Forelimb muscle (tissue), 1 donor: ENCODE results near the gene GRK7. TPM values are rescaled to one million over a fixed set of nuclear protein-coding genes. Genes with fewer than 3 reads are reported as not detected.

Experiments
- DNase-seq: peaks from one replicate; pipeline ENCODE4 v3.0.0-alpha.2; 2013; ENCODE audit warnings: low read depth
- polyA plus RNA-seq: library from polyadenylated mRNA; unstranded; fragments of 120-200 nt; gene quantifications from one replicate; pipeline ENCODE4 v1.2.1, GENCODE V29; 2013; ENCODE audit not compliant: insufficient read length

GRK7 gene, protein sequence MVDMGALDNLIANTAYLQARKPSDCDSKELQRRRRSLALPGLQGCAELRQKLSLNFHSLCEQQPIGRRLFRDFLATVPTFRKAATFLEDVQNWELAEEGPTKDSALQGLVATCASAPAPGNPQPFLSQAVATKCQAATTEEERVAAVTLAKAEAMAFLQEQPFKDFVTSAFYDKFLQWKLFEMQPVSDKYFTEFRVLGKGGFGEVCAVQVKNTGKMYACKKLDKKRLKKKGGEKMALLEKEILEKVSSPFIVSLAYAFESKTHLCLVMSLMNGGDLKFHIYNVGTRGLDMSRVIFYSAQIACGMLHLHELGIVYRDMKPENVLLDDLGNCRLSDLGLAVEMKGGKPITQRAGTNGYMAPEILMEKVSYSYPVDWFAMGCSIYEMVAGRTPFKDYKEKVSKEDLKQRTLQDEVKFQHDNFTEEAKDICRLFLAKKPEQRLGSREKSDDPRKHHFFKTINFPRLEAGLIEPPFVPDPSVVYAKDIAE (N-terminal part only)
- 0.10 TPM for polyA plus RNA-seq

- DNase-seq, result no peak
These were observed at the start of gene GRK7 for GRCh38 chr3:141763088-141763750. Gene GRK7, plus strand, starts transcription at chr3:141763408. Its CDS starts 14,877 bp downstream, at chr3:141778285.

DNA sequence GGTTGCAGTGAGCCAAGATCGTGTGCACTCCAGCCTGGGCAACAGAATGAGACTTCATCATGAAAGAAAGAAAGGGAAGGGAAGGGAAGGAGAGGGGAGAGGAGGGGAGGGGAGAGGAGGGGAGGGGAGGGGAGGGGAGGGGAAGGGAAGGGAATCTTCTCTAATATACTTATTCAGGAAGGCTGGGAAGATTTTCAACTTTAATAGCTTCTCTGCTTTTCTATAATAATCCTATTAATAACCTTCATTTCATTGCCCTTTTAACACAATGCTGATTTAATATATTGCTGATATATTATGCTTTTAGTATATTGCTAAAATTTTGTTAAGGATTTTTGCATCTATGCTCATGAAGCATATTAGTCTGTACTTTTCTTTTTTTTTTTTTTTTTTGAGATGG is 48.5 kb upstream of the GRK7 start:
- no peak for DNase-seq

GRCh38 chr3:141722081-141722480 is 41.1 kb upstream of the GRK7 start:
- no peak for DNase-seq

DNA sequence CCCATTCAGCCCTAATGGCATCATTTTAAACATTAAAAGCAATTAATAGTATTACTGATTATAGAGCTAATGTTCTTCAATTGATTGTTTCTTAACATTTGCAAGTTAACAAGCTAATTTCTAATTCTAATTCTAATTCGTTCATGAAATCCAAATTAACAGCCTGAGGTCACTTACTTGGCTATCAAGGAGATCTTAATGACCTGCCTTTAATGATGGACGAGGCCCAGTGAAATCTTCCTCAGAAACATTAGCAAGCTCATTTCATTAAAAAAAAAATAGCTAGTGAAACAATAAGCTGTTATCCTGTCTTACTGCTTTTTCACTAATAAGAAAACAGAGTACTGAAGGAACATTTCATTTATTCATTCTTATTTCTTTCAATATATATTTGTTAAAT is 40.6 kb upstream of the GRK7 start:
- no peak for DNase-seq

DNA sequence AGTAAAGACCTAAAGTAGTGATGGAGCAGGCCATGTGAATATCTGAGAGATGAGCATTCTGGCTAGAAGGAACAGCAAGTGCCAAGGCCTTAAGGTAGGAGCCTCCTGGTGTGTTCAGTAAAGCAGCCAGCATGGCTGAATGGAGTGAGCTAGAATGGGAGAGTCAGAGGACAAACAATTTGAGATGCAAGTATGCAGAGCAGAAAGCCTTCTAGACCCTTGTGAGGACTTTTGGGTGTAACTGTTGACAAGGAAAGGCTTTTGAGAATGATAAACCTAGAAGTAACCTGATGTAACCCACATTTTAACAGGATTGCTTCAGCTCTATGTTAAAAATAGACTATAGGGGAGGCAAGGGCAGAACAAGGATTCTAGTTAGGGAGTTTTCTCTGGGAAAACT is 40.0 kb upstream of the GRK7 start:
- DNase-seq, result no peak

DNA sequence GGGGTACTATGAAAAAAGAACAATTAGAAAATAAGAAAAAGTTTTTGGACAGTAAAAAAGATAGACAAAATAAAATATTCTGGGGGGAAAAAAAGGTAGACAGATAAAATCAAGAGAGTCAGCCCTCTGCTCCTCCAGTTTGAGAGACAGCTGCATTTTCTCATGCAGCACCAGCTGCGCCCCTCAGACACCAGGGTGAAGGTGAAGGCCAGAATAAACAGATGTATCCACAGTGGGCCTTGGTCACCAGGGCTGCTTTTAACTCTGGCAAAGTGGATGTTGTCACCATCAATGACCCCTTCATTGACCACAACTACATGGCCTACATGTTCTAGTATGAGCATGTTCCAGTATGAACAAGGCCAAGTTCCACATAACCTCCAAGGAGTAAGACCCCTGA is 39.0 kb upstream of the GRK7 start:
- DNase-seq, result no peak

DNA sequence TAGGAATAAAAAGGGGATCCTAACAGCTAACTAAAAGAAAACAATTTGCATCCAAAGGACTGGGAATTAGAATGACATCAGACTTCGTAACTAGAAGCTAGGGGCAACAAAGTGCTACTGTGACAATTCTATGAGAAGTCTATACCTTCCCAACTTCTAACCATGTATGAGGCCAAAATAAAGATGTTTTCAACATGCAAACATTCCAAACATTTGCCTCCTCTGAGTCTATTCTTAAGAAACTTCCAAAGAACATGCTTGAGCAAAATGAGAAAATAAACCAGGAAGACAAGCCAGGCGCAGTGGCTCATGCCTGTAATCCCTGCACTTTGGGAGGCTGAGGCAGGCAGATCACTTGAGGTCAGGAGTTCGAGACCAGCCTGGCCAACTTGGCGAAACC is 38.2 kb upstream of the GRK7 start:
- DNase-seq, result no peak

DNA sequence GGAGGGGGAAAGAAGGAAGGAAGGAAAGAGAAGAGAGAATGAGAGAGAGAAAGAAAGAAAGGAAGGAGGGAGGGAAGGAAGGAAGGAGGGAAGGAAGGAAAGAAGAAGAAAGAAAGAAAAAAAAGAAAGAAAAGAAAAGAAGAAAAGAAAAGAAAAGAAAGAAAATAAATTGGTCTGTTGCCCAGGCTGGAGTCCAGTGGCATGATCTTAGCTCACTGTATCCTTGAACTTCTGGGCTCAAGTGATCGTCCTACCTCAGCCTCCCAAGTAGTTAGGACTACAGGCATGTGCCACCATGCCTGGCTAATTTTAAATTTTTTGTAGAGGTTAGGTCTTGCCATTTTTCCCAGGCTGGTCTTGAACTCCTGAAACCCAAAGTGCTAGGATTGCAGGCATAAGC is 36.7 kb upstream of the GRK7 start:
- DNase-seq, result no peak

DNA sequence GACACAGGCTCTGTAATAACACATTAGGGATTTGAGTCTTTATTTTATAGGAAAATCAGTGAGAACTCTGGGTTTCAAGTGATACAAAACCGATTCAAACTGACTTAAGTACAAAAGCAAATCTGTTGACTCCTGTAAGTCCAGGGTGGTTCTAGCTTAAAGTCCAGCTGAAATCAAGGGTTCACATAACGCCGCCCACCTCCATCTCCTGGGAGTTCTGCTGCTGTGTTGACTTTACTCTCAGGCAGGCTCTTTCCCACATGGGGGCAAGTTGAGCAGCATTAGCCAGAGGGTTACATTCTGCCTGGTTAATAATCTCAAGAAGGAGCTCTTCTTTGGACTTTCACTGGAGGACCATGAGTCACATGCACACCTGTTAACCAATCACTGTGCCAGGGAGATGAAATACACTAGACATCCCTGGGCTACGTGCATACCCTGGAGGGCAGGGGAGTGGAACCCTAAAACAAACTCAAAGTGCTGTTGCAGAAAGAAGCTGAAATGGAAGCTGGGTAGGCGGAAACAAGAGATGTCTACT is 34.8 kb upstream of the GRK7 start:
- no peak for DNase-seq

DNA sequence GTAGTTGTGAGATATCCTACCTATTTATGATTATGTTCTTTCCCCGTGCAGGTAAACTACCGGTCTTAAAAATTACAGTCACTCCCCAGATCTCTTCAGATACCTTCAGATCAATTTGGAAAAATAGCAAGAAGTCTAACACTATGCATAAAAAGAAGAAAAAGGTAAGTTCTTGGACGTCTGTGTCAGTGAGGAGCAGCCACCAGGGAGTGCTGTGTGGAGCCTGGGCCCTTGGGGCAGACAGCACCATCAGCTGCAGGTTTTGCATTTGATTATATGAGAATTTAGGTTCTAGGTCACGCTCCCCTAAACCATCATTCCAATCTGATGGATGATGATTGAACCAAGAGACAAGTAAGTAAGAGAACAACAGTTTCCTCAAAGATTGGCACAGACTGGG is 34.0 kb upstream of the GRK7 start:
- DNase-seq, result no peak

- DNase-seq, result no peak
These were observed 28.0 kb upstream of the GRK7 start for GRCh38 chr3:141735176-141735575.

DNA sequence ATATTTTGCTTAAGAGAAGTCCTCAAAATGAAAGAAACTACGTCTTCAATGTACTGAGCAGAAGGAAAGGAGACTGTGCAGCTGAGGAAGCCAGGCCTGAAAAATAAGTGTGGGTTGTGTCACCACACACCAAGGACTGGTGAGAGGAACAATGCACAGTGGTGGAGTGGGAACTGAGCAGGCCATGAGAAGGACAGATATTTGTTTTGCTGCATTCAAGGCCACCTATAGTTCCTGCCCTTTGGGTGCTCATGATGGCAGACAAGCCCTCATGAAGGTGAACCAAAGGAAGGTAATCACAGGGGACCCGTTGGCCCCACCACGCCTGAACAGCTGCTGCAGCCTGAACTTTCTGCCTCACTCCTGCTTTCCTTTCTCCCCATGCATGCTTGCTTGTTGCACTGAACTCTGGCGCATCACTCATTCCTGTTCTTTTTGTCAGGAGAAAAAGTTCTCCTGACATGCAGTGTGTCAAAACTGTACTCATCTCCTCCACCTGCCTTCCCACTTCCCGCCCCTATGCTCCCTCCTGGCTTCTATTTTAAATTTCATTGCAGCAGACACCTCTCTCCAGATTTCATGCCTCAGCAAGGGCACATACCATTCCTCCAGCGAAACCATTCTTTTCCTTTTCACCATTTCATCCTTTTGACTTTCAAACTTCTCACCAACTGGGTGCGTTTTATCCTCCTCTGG is 27.3 kb upstream of the GRK7 start:
- DNase-seq, result no peak

GRCh38 chr3:141737093-141737492 is 26.1 kb upstream of the GRK7 start:
- DNase-seq, result no peak

DNA sequence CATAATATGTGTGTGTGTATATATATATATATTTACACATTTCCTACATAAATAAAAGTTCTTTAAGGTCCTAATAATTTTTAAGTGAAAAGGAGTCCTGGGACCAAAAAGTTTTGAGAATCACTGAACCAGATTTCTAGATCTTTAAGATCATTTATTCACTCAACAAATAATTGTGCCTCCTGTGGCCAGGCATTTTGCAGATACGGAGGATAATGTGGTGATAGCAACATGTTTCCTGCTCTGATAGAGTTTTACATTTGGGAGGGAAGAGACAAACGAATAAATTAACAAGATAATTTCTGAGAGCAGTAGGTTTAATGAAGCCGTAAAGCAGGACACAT is 25.6 kb upstream of the GRK7 start:
- no peak for DNase-seq

- peak; percentile 76 for DNase-seq
These were observed 25.0 kb upstream of the GRK7 start, which contains the start of gene RNF7 for GRCh38 chr3:141738022-141738890. Gene RNF7, plus strand, starts transcription at chr3:141738298. Its CDS starts 44 bp downstream, at chr3:141738342.

- DNase-seq, result peak; percentile 13
These were observed 24.3 kb upstream of the GRK7 start for GRCh38 chr3:141738891-141739363.

DNA sequence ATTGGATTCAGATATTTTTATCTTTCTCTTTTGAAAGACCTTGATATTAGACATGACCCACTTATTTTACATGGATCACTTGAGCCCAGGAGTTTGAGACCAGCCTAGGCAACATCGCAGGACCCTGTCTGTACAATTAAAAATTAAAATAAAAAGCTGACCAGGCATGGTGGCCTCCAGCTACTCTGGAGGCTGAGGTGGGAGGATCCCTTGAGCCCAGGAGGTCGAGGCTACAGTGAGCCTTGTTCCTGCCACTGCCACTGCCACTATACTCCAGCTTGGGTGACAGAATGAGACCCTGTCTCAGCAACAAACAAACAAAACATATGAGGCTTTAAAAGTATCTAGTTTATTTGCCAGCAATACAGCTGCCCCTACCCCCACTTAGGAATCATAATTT is 23.5 kb upstream of the GRK7 start:
- no peak for DNase-seq

DNA sequence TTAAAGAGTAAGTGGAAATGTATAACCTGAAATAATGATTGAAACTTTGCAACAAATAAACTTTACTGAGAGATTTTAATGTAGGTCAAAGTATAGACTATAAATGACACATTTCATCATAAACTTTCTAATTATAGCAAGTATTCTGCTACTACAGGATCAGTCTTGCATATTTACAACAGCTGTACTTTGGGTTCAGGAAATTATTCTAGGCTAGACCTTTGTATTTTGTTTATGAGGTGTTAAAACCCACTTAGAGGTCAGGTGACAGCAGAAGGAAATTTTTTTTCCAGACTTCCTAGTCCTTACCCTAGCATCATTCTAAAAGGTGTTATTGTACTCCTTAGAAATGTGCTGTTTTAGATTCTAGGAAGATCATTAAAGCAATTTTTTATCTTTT is 22.9 kb upstream of the GRK7 start:
- no peak for DNase-seq

- no peak for DNase-seq
These were observed 19.9 kb upstream of the GRK7 start for GRCh38 chr3:141743305-141743704.

DNA sequence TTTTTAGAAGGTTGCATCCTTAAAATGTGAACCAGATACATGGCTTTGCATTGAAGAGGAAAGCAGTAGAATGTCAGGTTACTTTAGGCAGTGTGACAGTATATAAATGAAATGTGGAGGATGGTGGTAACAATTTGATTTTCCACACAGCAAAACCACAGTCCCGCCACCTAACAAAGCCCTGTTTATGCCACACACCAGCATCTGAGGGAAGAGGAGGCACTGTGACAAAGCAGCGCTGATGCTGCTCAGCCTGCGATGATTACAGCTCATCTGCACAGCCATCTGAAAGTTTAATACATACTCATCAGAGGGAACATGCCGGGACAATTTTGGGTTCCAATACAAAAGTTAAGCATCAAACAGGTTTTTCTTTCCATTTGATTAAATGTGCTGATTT is 16.2 kb upstream of the GRK7 start:
- DNase-seq, result no peak

GRCh38 chr3:141753399-141753798 is 9.8 kb upstream of the GRK7 start:
- DNase-seq, result no peak
